GM12891 (cell line): Measurements from ENCODE around the gene HSPA1L.

Source experiments
- DNase-seq: peaks from one replicate; pipeline ENCODE4 v3.0.0; 2011; ENCODE audit warnings: low spot score; ENCODE audit not compliant: insufficient read length
- FAIRE-seq: peaks from 2 replicates; lab custom pipeline; 2011; peaks lifted over from hg19 to GRCh38; lab: Jason Lieb, UNC
- PAX5 ChIP-seq: IDR thresholded peaks from 2 replicates; pipeline ENCODE4 v1.6.1; 2011; ENCODE audit warnings: low read length, moderate library complexity, mild to moderate bottlenecking; ENCODE audit not compliant: insufficient read depth, severe bottlenecking
- POLR2A ChIP-seq: IDR thresholded peaks from 2 replicates; pipeline ENCODE4 v1.6.1; 2011; ENCODE audit warnings: low read depth, low read length, control low read depth
- POLR2AphosphoS5 ChIP-seq: IDR thresholded peaks from 2 replicates; pipeline ENCODE4 v1.6.1; 2011; ENCODE audit warnings: low read depth, low read length, control low read depth
- POU2F2 ChIP-seq: IDR thresholded peaks from 2 replicates; pipeline ENCODE4 v1.6.1; 2011; ENCODE audit warnings: low read depth, mild to moderate bottlenecking, control low read depth, low read length, moderate library complexity
- SPI1 ChIP-seq: IDR thresholded peaks from 2 replicates; pipeline ENCODE4 v1.6.1; 2011; ENCODE audit warnings: low read depth, low read length, control low read depth
- TAF1 ChIP-seq: IDR thresholded peaks from 2 replicates; pipeline ENCODE4 v1.6.1; 2011; ENCODE audit warnings: low read depth, low read length, control low read depth

The HSPA1L gene

DNA sequence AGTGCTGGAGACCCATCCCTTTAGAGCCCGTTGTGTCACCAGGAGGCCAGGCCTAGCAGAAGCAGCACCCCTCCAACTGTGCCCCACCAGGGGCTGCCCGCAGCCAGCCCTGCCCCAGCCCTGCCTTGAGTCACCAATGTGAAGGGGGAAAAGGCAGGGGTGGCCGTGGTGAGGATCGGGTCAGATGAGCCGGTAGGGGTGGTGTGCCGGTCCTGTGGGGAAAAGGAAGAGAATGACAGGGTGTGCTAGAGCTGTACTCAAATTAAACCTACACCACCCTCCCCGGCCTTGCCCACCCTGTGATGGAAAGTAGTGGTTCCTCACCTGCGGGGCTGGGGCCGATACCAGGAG, 49.5 kb downstream of the HSPA1L start:
- TF ChIP-seq POLR2A (no peak), TAF1 (no peak), POLR2AphosphoS5 (no peak), SPI1 (no peak), PAX5 (no peak), POU2F2 (no peak)
- DNase-seq (no peak), FAIRE-seq (no peak)

- no peak for FAIRE-seq
These were observed 50.9 kb downstream of the HSPA1L start for GRCh38 chr6:31764198-31764597.

GRCh38 chr6:31763619-31763940, 51.5 kb downstream of the HSPA1L start:
- FAIRE-seq (no peak), DNase-seq (no peak)
- no peak for TF ChIP-seq POLR2A

More at GRCh38 chr6:31764198-31764597, 50.9 kb downstream of the HSPA1L start:
- no peak for TF ChIP-seq POU2F2
- no peak for TF ChIP-seq POLR2AphosphoS5
- DNase-seq: no peak

GRCh38 chr6:31762878-31763618, 52.0 kb downstream of the HSPA1L start:
- no peak for DNase-seq
- no peak for TF ChIP-seq POLR2A
- FAIRE-seq: no peak

DNA sequence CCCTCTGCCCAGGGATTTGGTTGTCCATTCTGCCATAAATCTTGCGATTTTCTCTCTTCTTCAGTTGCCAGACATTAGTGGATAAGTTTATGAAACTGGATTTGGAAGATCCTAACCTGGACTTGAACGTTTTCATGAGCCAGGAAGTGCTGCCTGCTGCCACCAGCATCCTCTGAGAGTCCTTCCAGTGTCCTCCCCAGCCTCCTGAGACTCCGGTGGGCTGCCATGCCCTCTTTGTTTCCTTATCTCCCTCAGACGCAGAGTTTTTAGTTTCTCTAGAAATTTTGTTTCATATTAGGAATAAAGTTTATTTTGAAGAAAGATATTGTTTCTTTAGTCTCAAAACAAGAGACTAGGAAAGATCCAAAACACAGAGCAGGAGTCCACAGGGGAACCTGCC, 52.7 kb downstream of the HSPA1L start, which contains the start of gene SAPCD1:
SAPCD1 (plus strand) TSS at position 301 of the 400 bp plus-strand sequence. CDS start 399 bp downstream, outside the sequence.
- FAIRE-seq (no peak), DNase-seq (no peak)
- no peak for TF ChIP-seq POU2F2
- no peak for TF ChIP-seq PAX5
- no peak for TF ChIP-seq SPI1
- TF ChIP-seq TAF1: no peak
- TF ChIP-seq POLR2AphosphoS5: no peak
- no peak for TF ChIP-seq POLR2A

DNA sequence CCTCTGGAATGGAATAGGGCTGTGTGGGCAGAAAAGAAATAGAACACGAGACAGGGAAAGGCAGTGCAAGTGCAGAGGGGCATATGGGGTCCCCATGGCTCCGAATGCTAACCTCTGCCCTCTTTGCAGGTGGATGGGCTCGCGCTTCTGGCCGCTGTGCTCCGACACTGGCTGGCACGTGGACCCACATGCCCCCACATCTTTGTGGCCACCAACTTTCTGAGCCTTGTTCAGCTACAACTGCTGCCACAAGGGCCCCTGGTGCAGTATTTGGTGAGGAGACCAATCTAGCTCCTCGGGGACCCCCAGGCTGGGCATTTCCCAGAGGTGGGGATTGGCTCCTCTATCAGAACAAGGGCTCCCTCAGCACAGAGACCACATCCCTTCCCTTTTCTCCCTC, 53.7 kb downstream of the HSPA1L start:
- no peak for FAIRE-seq

GRCh38 chr6:31760790-31761189, 54.3 kb downstream of the HSPA1L start:
- no peak for TF ChIP-seq TAF1
- TF ChIP-seq PAX5: no peak
- TF ChIP-seq SPI1: no peak
- TF ChIP-seq POU2F2: no peak
- FAIRE-seq (no peak), DNase-seq (no peak)

More for the DNA sequence above, 53.7 kb downstream of the HSPA1L start:
- no peak for DNase-seq
- TF ChIP-seq POU2F2: no peak
- TF ChIP-seq PAX5: no peak
- TF ChIP-seq TAF1: no peak
- TF ChIP-seq SPI1: no peak
- TF ChIP-seq POLR2AphosphoS5: no peak
- no peak for TF ChIP-seq POLR2A
